Fibroblast of skin of scalp (primary cell): ENCODE results near the gene TSPAN2.

Experiments used
- DNase-seq: peaks from one replicate; pipeline ENCODE4 v3.0.0-alpha.2; 2013

Gene TSPAN2

GRCh38 chr1:115074839-115075534 lies 14.3 kb downstream of the TSPAN2 start:
- DNase-seq = peak; percentile 53

- DNase-seq = no peak
Measured at GRCh38 chr1:115073298-115074087, 15.8 kb downstream of the TSPAN2 start.

GRCh38 chr1:115071012-115071664 lies 18.2 kb downstream of the TSPAN2 start:
- DNase-seq = no peak

- peak; percentile 22 for DNase-seq
Measured at GRCh38 chr1:115069659-115070308, 19.5 kb downstream of the TSPAN2 start.

GRCh38 chr1:115068826-115069585 lies 20.3 kb downstream of the TSPAN2 start:
- DNase-seq = peak; percentile 20

GRCh38 chr1:115067161-115067859 lies 22.0 kb downstream of the TSPAN2 start:
- peak; percentile 69 for DNase-seq

GRCh38 chr1:115065021-115065420 lies 24.3 kb downstream of the TSPAN2 start:
- no peak for DNase-seq

GRCh38 chr1:115064461-115064860 lies 24.8 kb downstream of the TSPAN2 start:
- DNase-seq = no peak

GRCh38 chr1:115063228-115063901 lies 25.9 kb downstream of the TSPAN2 start:
- no peak for DNase-seq

GRCh38 chr1:115062542-115063004 lies 26.7 kb downstream of the TSPAN2 start:
- no peak for DNase-seq

- DNase-seq = no peak
Measured at GRCh38 chr1:115060501-115060900, 28.8 kb downstream of the TSPAN2 start.

GRCh38 chr1:115059316-115059715 lies 30.0 kb downstream of the TSPAN2 start:
- no peak for DNase-seq

- DNase-seq = no peak
Measured at GRCh38 chr1:115057661-115058254, 31.5 kb downstream of the TSPAN2 start.

GRCh38 chr1:115056395-115056798 lies 32.9 kb downstream of the TSPAN2 start:
- peak; percentile 69 for DNase-seq

GRCh38 chr1:115052454-115053083 lies 36.7 kb downstream of the TSPAN2 start:
- DNase-seq = peak; percentile 39

- no peak for DNase-seq
Measured at GRCh38 chr1:115051850-115052249, 37.5 kb downstream of the TSPAN2 start.

- DNase-seq = no peak
Measured at GRCh38 chr1:115046751-115047150, 42.6 kb downstream of the TSPAN2 start.

GRCh38 chr1:115041654-115042053 lies 47.6 kb downstream of the TSPAN2 start:
- DNase-seq = no peak

- no peak for DNase-seq
Measured at GRCh38 chr1:115040501-115040900, 48.8 kb downstream of the TSPAN2 start.
